Measurements from ENCODE around the gene PRDM1. TPM values are rescaled to one million over a fixed set of nuclear protein-coding genes. Genes with fewer than 3 reads are reported as not detected.
A peak's percentile ranks its signal among the peaks of the same experiment; 100 is the strongest.

PRDM1 gene
- total RNA-seq, 4 donors from 2014 or later = 18.3 to 75.8 (median 35.4) TPM

DNA sequence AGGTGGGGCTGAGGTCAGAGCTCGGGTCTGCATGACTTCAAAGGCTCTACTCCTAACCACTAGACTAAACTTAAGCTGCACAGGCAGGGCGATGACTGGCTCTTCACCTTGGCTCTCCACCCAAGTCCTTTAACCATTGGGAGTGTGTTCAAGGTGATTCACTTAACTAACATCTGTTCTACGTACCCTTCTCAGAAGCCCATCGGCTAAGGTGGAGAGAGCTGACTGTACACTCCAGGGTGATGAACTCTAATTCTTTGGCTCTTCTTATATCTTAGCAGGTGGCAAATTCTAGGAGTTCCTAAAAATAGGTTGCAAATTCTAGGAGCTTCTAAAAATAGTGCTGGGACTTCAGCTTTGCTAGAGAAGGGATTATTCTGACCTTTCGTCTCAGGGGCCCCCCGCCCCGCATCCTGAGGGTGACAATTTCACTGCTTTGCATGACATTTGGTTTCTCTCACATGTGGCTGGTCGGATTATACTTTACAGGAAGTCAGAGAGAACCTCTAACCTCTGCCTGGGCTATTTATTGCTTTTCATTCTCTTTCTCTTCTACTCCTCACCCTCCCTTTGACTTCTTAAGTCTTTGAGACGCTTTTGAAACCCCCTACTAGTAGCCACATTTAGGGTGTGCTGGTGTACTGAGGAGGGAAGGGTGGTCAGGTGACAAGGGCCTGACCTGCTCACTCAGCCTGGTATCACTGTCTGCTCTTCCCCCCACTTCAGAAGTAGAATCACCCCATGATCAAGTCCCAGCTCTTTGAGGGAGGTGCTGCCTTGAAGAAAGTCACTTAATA is 55.5 kb downstream of the PRDM1 start:
- TF ChIP-seq, protein P1, sequence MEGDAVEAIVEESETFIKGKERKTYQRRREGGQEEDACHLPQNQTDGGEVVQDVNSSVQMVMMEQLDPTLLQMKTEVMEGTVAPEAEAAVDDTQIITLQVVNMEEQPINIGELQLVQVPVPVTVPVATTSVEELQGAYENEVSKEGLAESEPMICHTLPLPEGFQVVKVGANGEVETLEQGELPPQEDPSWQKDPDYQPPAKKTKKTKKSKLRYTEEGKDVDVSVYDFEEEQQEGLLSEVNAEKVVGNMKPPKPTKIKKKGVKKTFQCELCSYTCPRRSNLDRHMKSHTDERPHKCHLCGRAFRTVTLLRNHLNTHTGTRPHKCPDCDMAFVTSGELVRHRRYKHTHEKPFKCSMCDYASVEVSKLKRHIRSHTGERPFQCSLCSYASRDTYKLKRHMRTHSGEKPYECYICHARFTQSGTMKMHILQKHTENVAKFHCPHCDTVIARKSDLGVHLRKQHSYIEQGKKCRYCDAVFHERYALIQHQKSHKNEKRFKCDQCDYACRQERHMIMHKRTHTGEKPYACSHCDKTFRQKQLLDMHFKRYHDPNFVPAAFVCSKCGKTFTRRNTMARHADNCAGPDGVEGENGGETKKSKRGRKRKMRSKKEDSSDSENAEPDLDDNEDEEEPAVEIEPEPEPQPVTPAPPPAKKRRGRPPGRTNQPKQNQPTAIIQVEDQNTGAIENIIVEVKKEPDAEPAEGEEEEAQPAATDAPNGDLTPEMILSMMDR (IDR thresholded peaks at IDR 0.05) = no peak
- TF ChIP-seq POLR2A (IDR thresholded peaks at IDR 0.05) = no peak
- Histone ChIP-seq H3K4me1 (peaks cover 0 to 15% (median 6%) of the 10 kb centered on the region in 3 donors), H3K9me3 (no peaks in the 10 kb centered on the region), H3K4me3 (no peak overlapping the region), H3K27me3 (no peaks in the 10 kb centered on the region), H3K36me3 (no peaks in the 10 kb centered on the region), H3K27ac (peak overlapping the region in 3 of 4 donors; percentile 7 to 57 (median 17))
- WGBS, 2 donors = 64 to 74% methylated on average over 9 of the region's 9 CpGs
- intact Hi-C loops (cut with DNase I) = no loop called here
- DNase-seq = no peak

DNA sequence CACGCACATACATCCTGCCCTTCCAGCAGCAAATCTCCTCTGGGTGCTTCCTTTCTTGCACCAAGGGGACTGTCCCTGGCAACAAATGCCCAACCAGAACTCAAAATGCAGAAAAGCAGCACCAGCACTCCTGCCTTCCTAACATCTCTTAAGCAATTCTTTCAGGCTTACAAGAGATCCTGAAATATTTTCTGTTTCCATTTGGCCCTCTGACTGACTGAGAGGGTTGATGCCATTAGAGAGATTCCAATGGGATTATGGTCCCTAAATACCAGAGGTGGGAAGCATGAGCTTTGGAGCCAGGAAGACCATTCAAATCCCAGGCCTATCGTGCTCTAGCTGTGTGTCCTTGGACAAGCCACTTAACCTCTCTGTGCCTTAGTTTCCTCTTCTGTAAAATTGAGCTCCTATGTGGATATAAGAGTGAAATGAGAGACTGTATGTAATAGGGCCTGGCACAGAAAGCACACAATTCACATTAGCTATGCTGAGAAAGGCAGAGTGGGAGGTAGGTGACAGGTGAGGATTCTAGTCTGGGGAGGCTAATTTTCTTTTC is 56.8 kb downstream of the PRDM1 start:
- DNase-seq = no peak
- no peak overlapping the region for H3K4me3 ChIP-seq
- H3K9me3 ChIP-seq = no peaks in the 10 kb centered on the region
- no peaks in the 10 kb centered on the region for H3K27me3 ChIP-seq
- H3K36me3 ChIP-seq = no peaks in the 10 kb centered on the region
- no peak for TF ChIP-seq POLR2A (IDR thresholded peaks at IDR 0.05)
- TF ChIP-seq, protein P1 (IDR thresholded peaks at IDR 0.05) = no peak
- intact Hi-C loops (cut with DNase I) = no loop called here
- 50 to 87% methylated on average over 1 to 2 of the region's 2 CpGs for WGBS, 2 donors
- no peak overlapping the region for H3K27ac ChIP-seq
- H3K4me1 ChIP-seq = peaks cover 0 to 15% (median 6%) of the 10 kb centered on the region in 3 donors

DNA sequence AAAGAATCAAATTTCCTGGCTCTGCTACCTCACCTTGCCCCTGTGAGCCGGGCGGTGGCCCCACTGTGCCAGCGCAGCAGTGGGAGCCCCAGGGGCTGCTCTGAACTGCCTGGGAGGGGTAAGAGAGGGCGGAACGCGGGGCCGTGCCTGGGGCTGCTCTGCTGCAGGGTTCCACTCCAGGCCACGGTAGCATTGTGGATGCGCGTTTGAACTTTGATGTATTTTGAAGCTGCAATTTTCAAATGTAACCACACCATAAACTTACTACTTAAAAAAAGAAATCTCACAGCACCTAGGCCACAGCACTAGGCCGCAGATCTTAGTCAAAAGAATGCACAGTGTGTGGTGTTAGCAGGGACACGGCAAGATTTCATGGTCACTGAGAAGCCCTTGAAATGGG is 57.5 kb downstream of the PRDM1 start:
- 90 to 91% methylated on average over 4 to 9 of the region's 12 CpGs for WGBS, 2 donors
- H3K9me3 ChIP-seq = no peaks in the 10 kb centered on the region
- intact Hi-C loops (cut with DNase I) = no loop called here
- TF ChIP-seq POLR2A (IDR thresholded peaks at IDR 0.05) = no peak
- TF ChIP-seq, protein P1 (IDR thresholded peaks at IDR 0.05) = no peak
- peaks cover 0 to 15% (median 6%) of the 10 kb centered on the region in 3 donors for H3K4me1 ChIP-seq
- H3K27me3 ChIP-seq = no peaks in the 10 kb centered on the region
- no peak overlapping the region for H3K27ac ChIP-seq
- H3K4me3 ChIP-seq = no peak overlapping the region
- no peaks in the 10 kb centered on the region for H3K36me3 ChIP-seq
- no peak for DNase-seq

DNA sequence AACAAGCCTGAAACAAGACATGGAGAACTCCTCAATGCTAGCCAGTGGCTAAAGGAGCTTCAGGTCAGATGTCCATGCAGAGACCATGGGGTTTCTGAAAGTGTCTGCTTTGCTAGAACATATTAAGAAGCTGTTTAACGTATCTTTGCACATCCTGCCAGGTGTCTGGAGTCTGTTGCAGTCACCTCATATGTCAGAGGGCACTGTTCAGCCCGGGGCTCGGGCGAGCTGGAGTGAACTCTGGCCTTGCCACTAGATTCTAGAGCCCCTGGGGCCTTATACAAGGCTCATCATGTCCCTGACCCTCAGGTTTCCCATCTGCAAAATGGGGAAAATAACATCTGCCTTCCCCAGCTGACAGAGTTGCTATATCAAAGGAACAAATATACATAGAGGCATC is 59.0 kb downstream of the PRDM1 start:
- intact Hi-C loops (cut with DNase I) = no loop called here
- no peak for DNase-seq
- no peak for TF ChIP-seq POLR2A (IDR thresholded peaks at IDR 0.05)
- TF ChIP-seq, protein P1 (IDR thresholded peaks at IDR 0.05) = no peak

DNA sequence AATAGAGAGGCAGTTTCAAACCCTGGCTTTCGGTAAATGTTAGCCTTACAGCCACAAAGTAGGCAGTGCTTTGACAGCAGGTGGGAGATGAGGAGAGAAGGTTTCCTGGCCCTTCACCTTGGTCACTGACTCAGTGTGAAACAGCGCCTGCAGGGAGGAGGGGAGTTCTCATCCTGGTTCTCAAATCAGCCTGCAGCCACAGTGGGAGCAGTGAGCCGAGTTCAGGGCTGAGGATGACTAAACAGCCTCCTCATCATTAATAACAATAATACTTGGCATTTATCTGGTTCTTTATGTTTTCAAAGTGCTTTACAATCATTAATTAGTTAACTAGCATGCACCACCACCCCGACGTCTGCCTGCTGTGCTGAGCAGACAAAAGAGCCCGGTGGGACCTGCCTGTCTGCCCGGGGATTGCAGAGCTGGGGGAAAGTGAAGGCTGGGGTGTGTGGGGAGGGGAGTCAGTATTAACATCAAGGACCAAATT is 59.6 kb downstream of the PRDM1 start:
- intact Hi-C loops (cut with DNase I) = no loop called here
- no peak for DNase-seq
- Histone ChIP-seq H3K4me1 (peaks cover 0 to 15% (median 6%) of the 10 kb centered on the region in 3 donors), H3K27me3 (no peaks in the 10 kb centered on the region), H3K4me3 (no peak overlapping the region), H3K27ac (no peak overlapping the region), H3K36me3 (no peaks in the 10 kb centered on the region), H3K9me3 (no peaks in the 10 kb centered on the region)
- TF ChIP-seq, protein P1 (IDR thresholded peaks at IDR 0.05) = no peak
- no peak for TF ChIP-seq POLR2A (IDR thresholded peaks at IDR 0.05)
- 40 to 43% methylated on average over 7 of the region's 7 CpGs for WGBS, 2 donors

More for the DNA sequence above, 59.0 kb downstream of the PRDM1 start:
- WGBS, 2 donors = 60 to 65% methylated on average over 1 to 4 of the region's 4 CpGs
- H3K27ac ChIP-seq = no peak overlapping the region
- H3K4me1 ChIP-seq = peaks cover 0 to 15% (median 6%) of the 10 kb centered on the region in 3 donors
- no peak overlapping the region for H3K4me3 ChIP-seq
- no peaks in the 10 kb centered on the region for H3K36me3 ChIP-seq
- H3K27me3 ChIP-seq = no peaks in the 10 kb centered on the region
- H3K9me3 ChIP-seq = no peaks in the 10 kb centered on the region

All from esophagus squamous epithelium (tissue), 5 donors.